ENCODE results near the gene ERC1.
"Not testable (repeated sequence)": the region's sequence is repeated elsewhere in the genome, so short reads cannot be mapped to it uniquely, and the experiment has no call there.

Gene ERC1

DNA sequence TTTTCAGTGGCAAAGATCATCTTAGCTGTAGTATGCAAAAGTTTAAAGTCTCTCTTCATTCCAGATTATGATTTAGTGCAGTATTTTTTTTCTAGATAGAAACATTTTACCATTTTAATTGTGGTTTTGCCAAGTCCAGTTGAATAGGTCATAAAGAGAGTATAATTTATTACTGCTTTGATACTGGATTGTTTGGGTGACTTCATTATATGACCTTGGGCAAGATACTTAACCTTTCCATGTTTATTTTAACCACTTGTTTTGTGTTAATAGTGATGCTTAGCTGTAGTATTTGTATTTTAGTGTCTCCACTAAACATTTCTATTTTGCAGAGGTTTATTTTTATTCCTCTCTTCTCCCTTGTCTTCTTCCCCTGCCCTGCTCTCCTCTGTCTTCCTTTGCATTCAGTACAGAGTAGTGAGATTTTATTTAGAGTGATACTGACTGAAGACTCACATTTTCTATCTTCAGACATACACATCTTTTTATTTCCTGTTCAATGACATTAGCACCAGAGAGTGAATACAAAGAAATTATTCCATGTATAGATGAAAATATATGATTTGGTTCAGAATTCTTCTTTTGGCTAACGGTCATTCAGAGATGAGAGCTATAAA, 215.2 kb downstream of the ERC1 start:
- TF ChIP-seq POLR2AphosphoS5 (IDR thresholded peaks at IDR 0.05; ENCODE audit: borderline replicate concordance, low read depth, low read length) (no peak), EZH2 (IDR thresholded peaks at IDR 0.05) (no peak), FOXP2 (optimal IDR thresholded peaks at IDR 0.05; ENCODE audit: control extremely low read depth, extremely low read length, insufficient read depth) (no peak)
- Histone ChIP-seq H3K4me3 (no peak overlapping the region), H3K9me3 (ENCODE audit: low read depth, low read length) (no peaks in the 10 kb centered on the region), H3K27ac (no peak overlapping the region), H3K9ac (ENCODE audit: insufficient read length) (no peak overlapping the region), H3K36me3 (ENCODE audit: insufficient read depth, low read length) (no peaks in the 10 kb centered on the region)
- DNase-seq (ENCODE audit: low read depth, low spot score) = no peak

DNA sequence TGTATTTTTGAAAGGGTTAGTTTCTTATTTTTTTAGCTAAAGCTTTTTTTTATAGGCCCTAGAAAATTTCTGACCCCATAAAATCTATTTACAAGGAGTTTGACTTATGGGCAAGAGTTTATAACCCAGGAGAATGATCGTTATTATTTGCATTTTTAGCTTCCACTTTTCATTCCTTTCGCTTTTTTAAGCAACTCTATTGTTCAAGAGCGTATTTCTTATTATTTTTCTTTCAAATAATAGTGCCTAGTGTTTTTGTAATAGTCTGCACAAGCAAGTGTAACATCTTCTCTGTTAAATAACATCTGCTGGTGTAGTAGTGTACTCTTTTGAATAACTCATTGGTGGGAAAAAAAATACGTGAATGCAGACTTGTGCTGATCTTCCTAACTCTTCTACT, 216.3 kb downstream of the ERC1 start:
- no peak overlapping the region for H3K9ac ChIP-seq (ENCODE audit: insufficient read length)
- TF ChIP-seq POLR2AphosphoS5 (IDR thresholded peaks at IDR 0.05; ENCODE audit: borderline replicate concordance, low read depth, low read length) = no peak
- no peak for TF ChIP-seq FOXP2 (optimal IDR thresholded peaks at IDR 0.05; ENCODE audit: control extremely low read depth, extremely low read length, insufficient read depth)
- no peak for TF ChIP-seq EZH2 (IDR thresholded peaks at IDR 0.05)
- no peaks in the 10 kb centered on the region for H3K9me3 ChIP-seq (ENCODE audit: low read depth, low read length)
- no peak overlapping the region for H3K27ac ChIP-seq
- no peak overlapping the region for H3K4me3 ChIP-seq
- no peaks in the 10 kb centered on the region for H3K36me3 ChIP-seq (ENCODE audit: insufficient read depth, low read length)
- no peak for DNase-seq (ENCODE audit: low read depth, low spot score)

DNA sequence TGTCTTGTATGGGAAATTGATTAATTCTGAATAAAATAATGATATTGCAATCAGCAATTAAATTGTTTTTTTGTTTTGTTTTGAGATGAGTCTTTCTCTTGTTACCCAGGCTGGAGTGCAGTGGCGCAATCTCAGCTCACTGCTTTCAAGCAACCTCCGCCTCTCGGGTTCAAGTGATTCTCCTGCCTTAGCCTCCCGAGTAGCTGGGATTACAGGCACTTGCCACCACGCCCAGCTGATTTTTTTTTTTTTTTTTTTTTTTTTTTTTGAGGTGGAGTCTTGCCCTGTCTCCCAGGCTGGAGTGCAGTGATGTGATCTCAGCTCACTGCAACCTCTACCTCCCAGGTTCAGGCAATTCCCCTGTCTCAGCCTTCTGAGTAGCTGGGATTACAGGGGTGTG, 217.7 kb downstream of the ERC1 start:
- not testable (repeated sequence) for H3K4me3 ChIP-seq; H3K27ac ChIP-seq; H3K9ac ChIP-seq (ENCODE audit: insufficient read length); H3K9me3 ChIP-seq (ENCODE audit: low read depth, low read length); DNase-seq (ENCODE audit: low read depth, low spot score); H3K36me3 ChIP-seq (ENCODE audit: insufficient read depth, low read length)

DNA sequence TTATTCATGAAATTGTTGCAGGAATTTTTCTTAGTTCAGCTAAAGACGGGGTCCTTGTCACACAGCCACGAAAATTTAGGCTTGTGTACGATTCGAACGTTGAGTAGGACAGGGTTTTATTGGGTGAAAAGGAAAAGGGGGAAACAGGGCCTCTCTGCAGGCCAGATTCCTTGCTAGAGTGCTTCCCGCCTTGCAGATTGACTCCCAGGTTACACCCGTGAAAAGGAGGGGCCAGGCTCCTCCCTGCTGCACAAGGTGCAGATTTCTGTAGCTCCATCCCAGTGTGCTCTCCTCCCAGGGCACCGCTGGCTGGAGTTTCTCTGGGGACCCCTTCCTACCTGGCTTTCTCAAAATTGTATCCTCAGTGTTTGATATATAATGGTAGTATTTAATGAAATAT, 221.5 kb downstream of the ERC1 start:
- Histone ChIP-seq H3K27ac (peak overlapping the region; percentile 54; the same call in 1 of the 2 replicates), H3K9me3 (ENCODE audit: low read depth, low read length) (no peaks in the 10 kb centered on the region), H3K4me3 (peak overlapping the region; percentile 44), H3K9ac (ENCODE audit: insufficient read length) (peak overlapping the region; percentile 12), H3K36me3 (ENCODE audit: insufficient read depth, low read length) (no peaks in the 10 kb centered on the region)
- TF ChIP-seq POLR2AphosphoS5 (IDR thresholded peaks at IDR 0.05; ENCODE audit: borderline replicate concordance, low read depth, low read length) = no peak
- no peak for TF ChIP-seq EZH2 (IDR thresholded peaks at IDR 0.05)
- no peak for TF ChIP-seq FOXP2 (optimal IDR thresholded peaks at IDR 0.05; ENCODE audit: control extremely low read depth, extremely low read length, insufficient read depth)
- no peak for DNase-seq (ENCODE audit: low read depth, low spot score)

DNA sequence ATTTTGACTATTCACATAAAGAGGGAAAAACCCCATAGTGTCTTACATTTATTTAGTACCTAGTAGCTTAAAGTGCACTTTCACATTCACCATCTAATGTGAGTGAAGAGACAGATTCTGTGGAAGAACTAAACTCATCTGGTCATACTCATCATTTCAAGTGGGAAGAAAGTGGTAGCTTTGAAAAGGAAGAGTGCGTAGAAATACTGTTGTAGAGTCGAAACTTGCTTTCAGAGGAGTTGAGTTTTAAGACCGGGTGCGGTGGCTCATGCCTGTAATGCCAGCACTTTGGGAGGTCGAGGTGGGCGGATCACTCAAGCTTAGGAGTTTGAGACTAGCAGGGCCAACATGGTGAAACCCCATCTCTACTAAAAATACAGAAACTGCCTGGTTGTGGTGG, 222.2 kb downstream of the ERC1 start:
- H3K4me3 ChIP-seq = no peak overlapping the region
- no peak overlapping the region for H3K9ac ChIP-seq (ENCODE audit: insufficient read length)
- TF ChIP-seq POLR2AphosphoS5 (IDR thresholded peaks at IDR 0.05; ENCODE audit: borderline replicate concordance, low read depth, low read length) (no peak), FOXP2 (optimal IDR thresholded peaks at IDR 0.05; ENCODE audit: control extremely low read depth, extremely low read length, insufficient read depth) (no peak)
- H3K9me3 ChIP-seq (ENCODE audit: low read depth, low read length) = no peaks in the 10 kb centered on the region
- no peaks in the 10 kb centered on the region for H3K36me3 ChIP-seq (ENCODE audit: insufficient read depth, low read length)
- H3K27ac ChIP-seq = no peak overlapping the region
- DNase-seq (ENCODE audit: low read depth, low spot score) = no peak

DNA sequence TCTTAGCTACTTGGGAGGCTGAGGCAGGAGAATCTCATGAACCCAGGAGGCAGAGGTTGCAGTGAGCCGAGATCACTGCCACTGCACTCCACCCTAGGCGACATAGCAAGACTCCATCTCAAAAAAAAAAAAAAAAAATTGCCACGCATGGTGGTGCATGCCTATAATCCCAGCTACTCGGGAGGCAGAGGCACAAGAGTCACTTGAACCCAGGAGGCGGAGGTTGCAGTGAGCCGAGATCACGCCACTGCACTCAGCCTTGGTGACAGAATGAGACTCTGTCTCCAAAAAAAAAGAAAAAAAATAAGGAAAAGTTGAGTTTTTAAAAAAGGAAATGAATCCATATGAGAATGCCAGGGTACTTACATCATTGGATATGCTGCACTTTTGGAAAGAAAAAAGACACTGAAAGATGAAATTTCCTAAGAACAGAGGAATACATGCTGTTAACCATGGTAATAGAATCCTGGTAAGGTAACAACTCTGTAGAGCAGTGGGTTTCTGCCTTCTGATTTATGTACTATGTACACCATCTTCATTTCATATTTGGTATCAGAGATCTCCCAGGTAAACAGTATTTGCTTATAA, 222.7 kb downstream of the ERC1 start:
- Histone ChIP-seq H3K4me3 (no peak overlapping the region), H3K9ac (ENCODE audit: insufficient read length) (no peak overlapping the region), H3K9me3 (ENCODE audit: low read depth, low read length) (no peaks in the 10 kb centered on the region), H3K27ac (no peak overlapping the region), H3K36me3 (ENCODE audit: insufficient read depth, low read length) (no peaks in the 10 kb centered on the region)
- no peak for DNase-seq (ENCODE audit: low read depth, low spot score)
- TF ChIP-seq POLR2AphosphoS5 (IDR thresholded peaks at IDR 0.05; ENCODE audit: borderline replicate concordance, low read depth, low read length) = no peak
- TF ChIP-seq EZH2 (IDR thresholded peaks at IDR 0.05) = no peak
- TF ChIP-seq FOXP2 (optimal IDR thresholded peaks at IDR 0.05; ENCODE audit: control extremely low read depth, extremely low read length, insufficient read depth) = no peak

DNA sequence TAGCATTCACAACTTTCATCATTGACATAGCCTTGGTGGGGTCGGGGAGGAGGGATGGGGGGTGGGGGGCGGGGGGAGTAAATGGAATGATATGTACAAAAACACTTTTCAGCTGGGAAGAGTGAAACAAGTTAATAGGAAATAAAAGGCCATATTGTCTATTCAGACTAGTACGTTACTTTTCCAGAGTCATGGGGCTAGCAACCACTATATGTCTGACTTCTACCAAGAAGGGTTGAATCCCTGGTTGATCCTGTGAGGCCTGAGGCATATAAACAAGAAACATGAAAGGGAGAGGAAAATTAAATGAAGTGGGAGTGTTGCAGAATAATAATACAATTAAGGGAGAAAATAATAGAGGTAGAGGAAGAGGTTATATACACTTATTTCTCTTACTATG, 225.5 kb downstream of the ERC1 start:
- Histone ChIP-seq H3K4me3 (no peak overlapping the region), H3K9ac (ENCODE audit: insufficient read length) (no peak overlapping the region), H3K9me3 (ENCODE audit: low read depth, low read length) (no peaks in the 10 kb centered on the region), H3K27ac (no peak overlapping the region), H3K36me3 (ENCODE audit: insufficient read depth, low read length) (no peaks in the 10 kb centered on the region)
- no peak for TF ChIP-seq POLR2AphosphoS5 (IDR thresholded peaks at IDR 0.05; ENCODE audit: borderline replicate concordance, low read depth, low read length)
- TF ChIP-seq EZH2 (IDR thresholded peaks at IDR 0.05) = no peak
- TF ChIP-seq FOXP2 (optimal IDR thresholded peaks at IDR 0.05; ENCODE audit: control extremely low read depth, extremely low read length, insufficient read depth) = no peak
- DNase-seq (ENCODE audit: low read depth, low spot score) = no peak

DNA sequence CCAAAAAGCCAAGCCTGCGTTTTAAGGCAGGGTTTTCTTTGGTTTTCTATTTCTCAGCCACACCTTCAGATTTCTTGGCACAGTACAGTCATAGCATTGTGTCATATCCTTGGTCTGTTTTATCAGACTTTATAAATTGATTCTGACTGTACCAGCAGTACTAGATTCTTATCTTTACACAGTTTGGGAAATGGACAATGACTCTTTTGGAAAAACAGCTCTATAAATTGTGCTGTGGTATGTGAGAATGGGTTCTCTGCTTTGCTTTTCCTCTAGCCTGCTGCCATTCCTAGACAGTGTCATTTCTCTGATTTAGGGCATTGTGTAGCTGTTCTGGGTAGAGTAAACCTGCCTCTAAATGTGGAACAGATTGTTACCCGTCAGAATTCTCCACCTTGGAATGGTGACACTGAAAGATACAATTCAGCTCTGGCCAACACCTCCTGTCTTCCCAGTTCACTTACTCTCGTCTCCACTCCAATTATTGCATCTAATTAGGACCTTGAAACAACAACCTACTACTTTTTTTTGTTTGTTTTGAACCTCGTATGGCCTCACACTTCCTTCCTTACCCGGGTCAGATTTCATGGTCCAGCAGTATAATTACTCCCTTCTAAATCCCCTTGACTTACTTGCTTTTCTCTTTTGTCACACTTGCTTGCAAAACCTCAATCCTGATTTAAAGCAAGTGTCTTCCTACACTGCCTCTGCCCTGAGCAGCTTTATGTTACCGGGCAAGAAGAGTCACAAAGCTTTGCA, 226.3 kb downstream of the ERC1 start:
- Histone ChIP-seq H3K9me3 (ENCODE audit: low read depth, low read length) (no peaks in the 10 kb centered on the region), H3K36me3 (ENCODE audit: insufficient read depth, low read length) (no peaks in the 10 kb centered on the region), H3K4me3 (no peak overlapping the region), H3K9ac (ENCODE audit: insufficient read length) (no peak overlapping the region), H3K27ac (no peak overlapping the region)
- DNase-seq (ENCODE audit: low read depth, low spot score) = no peak
- TF ChIP-seq EZH2 (IDR thresholded peaks at IDR 0.05) (no peak), FOXP2 (optimal IDR thresholded peaks at IDR 0.05; ENCODE audit: control extremely low read depth, extremely low read length, insufficient read depth) (no peak), POLR2AphosphoS5 (IDR thresholded peaks at IDR 0.05; ENCODE audit: borderline replicate concordance, low read depth, low read length) (no peak)
